Keratinocyte (primary cell): ENCODE measurements around the gene UGT2A2.

Source experiments
- EZH2 ChIP-seq: IDR thresholded peaks from one replicate; pipeline ENCODE4 v1.6.1; 2012; ENCODE audit warnings: inconsistent platforms, mild to moderate bottlenecking, low read length, moderate library complexity
- TF ChIP-seq, protein P1 (sequence below), 3 experiments: IDR thresholded peaks in 1 of 3; conservative IDR thresholded peaks in 1 of 3; optimal IDR thresholded peaks in 1 of 3; 2 replicates in 2 of 3; 3 replicates in 1 of 3; pipeline versions ENCODE3 to v1.5.1; 2011; ENCODE audit warnings: low read length in 3 of 3, mild to moderate bottlenecking in 3 of 3, moderate library complexity in 2 of 3, control low read depth in 1 of 3, inconsistent platforms in 1 of 3; ENCODE audit not compliant: insufficient read depth in 2 of 3; ENCODE audit errors: extremely low read depth in 1 of 3

DNA sequence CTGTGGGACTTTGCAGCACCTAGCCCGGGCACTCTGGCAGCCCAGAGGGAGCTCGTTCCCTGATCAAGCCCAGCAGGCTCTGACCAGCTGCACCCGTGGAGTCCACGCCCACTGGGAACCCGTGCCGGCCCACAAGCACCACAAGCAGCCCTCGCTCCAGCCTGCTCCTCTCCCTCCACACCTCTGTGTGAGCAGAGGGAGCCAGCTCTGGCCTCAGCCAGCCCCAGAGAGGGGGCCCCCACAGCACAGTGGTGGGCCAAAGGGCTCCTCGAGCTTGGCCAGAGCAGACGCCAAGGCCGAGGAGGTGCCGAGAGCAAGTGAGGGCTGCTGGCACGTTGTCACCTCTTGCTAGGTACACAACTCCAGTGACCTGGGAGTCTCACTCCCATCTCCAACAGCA, 18.7 kb upstream of the UGT2A2 start:
- TF ChIP-seq, protein P1, sequence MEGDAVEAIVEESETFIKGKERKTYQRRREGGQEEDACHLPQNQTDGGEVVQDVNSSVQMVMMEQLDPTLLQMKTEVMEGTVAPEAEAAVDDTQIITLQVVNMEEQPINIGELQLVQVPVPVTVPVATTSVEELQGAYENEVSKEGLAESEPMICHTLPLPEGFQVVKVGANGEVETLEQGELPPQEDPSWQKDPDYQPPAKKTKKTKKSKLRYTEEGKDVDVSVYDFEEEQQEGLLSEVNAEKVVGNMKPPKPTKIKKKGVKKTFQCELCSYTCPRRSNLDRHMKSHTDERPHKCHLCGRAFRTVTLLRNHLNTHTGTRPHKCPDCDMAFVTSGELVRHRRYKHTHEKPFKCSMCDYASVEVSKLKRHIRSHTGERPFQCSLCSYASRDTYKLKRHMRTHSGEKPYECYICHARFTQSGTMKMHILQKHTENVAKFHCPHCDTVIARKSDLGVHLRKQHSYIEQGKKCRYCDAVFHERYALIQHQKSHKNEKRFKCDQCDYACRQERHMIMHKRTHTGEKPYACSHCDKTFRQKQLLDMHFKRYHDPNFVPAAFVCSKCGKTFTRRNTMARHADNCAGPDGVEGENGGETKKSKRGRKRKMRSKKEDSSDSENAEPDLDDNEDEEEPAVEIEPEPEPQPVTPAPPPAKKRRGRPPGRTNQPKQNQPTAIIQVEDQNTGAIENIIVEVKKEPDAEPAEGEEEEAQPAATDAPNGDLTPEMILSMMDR (optimal IDR thresholded peaks at IDR 0.05 in 1 of 3, IDR thresholded peaks at IDR 0.05 in 1 of 3, conservative IDR thresholded peaks at IDR 0.05 in 1 of 3; ENCODE audit: extremely low read depth in 1 of 3, insufficient read depth in 2 of 3, low read length in 3 of 3): no peak
- TF ChIP-seq EZH2: no peak
